HepG2 (cell line): ENCODE data around the gene AKAP10. TPM values are rescaled to one million over a fixed set of nuclear protein-coding genes. Genes with fewer than 3 reads are reported as not detected.
A peak's percentile ranks its signal among the peaks of the same experiment; 100 is the strongest.

Experiments used
- AKAP8 ChIP-seq: sonication (generic); formaldehyde crosslinking; IDR thresholded peaks from 2 replicates; pipeline ENCODE4 v1.5.1; 2020; ENCODE audit warnings: mild to moderate bottlenecking, missing genetic modification reagents
- ARHGAP35 ChIP-seq: sonication (generic); formaldehyde crosslinking; IDR thresholded peaks from 2 replicates; pipeline ENCODE4 v1.9.0; 2022; ENCODE audit warnings: mild to moderate bottlenecking, inconsistent platforms, moderate library complexity, missing genetic modification reagents, borderline replicate concordance
- BCL6 ChIP-seq: IDR thresholded peaks from 2 replicates; pipeline ENCODE4 v1.6.1; 2016; ENCODE audit warnings: missing genetic modification reagents, missing compliant biosample characterization
- BRD4 ChIP-seq: sonication (generic); formaldehyde crosslinking; IDR thresholded peaks from 2 replicates; pipeline ENCODE4 v1.4.0; 2020; ENCODE audit warnings: missing genetic modification reagents
- CBFB ChIP-seq: sonication (generic); formaldehyde crosslinking; IDR thresholded peaks from 2 replicates; pipeline ENCODE4 v1.4.0; 2020; ENCODE audit warnings: missing genetic modification reagents
- CCDC6 ChIP-seq: sonication (generic); formaldehyde crosslinking; IDR thresholded peaks from 2 replicates; pipeline ENCODE4 v1.8.1; 2022; ENCODE audit warnings: mild to moderate bottlenecking, missing genetic modification reagents, moderate library complexity
- CHD4 ChIP-seq: fragments of 200-600 bp; sonication (generic); IDR thresholded peaks from 2 replicates; pipeline ENCODE4 v1.7.0; 2017; ENCODE audit warnings: mild to moderate bottlenecking, low read length, borderline replicate concordance
- DPF2 ChIP-seq: sonication (generic); formaldehyde crosslinking; IDR thresholded peaks from 2 replicates; pipeline ENCODE4 v1.4.0; 2020; ENCODE audit warnings: mild to moderate bottlenecking, low read depth, missing genetic modification reagents, borderline replicate concordance
- ESRRA ChIP-seq: sonication (generic); formaldehyde crosslinking; IDR thresholded peaks from 2 replicates; pipeline ENCODE4 v1.5.1; 2020; ENCODE audit warnings: mild to moderate bottlenecking, low read depth, missing genetic modification reagents
- GPBP1L1 ChIP-seq: sonication (generic); formaldehyde crosslinking; IDR thresholded peaks from 2 replicates; pipeline ENCODE4 v1.5.0; 2020; ENCODE audit warnings: mild to moderate bottlenecking, missing genetic modification reagents
- MYC ChIP-seq: sonication (generic); formaldehyde crosslinking; IDR thresholded peaks from 2 replicates; pipeline ENCODE4 v1.9.0; 2021; ENCODE audit warnings: missing genetic modification reagents, borderline replicate concordance
- NFYB ChIP-seq: sonication (generic); formaldehyde crosslinking; IDR thresholded peaks from 2 replicates; pipeline ENCODE4 v1.4.0; 2020; ENCODE audit warnings: missing genetic modification reagents
- RAD21 ChIP-seq: fragments of 450-650 bp; formaldehyde crosslinking; IDR thresholded peaks from 2 replicates; pipeline ENCODE4 v1.5.0; 2020; ENCODE audit warnings: mild to moderate bottlenecking
- SOX6 ChIP-seq, 2 experiments: fragments of 450-650 bp in 1 of 2; sonication (generic) in 1 of 2; formaldehyde crosslinking in 1 of 2; IDR thresholded peaks; 2 replicates each; pipeline versions ENCODE4 v1.4.0 to v1.6.1; 2017 to 2020; ENCODE audit warnings: antibody characterized with exemption in 1 of 2, mild to moderate bottlenecking in 1 of 2, missing genetic modification reagents in 1 of 2
- ZNF142 ChIP-seq: sonication (generic); formaldehyde crosslinking; IDR thresholded peaks from 2 replicates; pipeline ENCODE4 v1.4.0; 2020; ENCODE audit warnings: missing genetic modification reagents
- ZNF180 ChIP-seq: sonication (generic); formaldehyde crosslinking; IDR thresholded peaks from 2 replicates; pipeline ENCODE4 v1.4.0; 2020; ENCODE audit warnings: low read depth, missing genetic modification reagents, borderline replicate concordance
- ZNF33B ChIP-seq: sonication (generic); formaldehyde crosslinking; IDR thresholded peaks from 2 replicates; pipeline ENCODE4 v1.5.1; 2020; ENCODE audit warnings: mild to moderate bottlenecking, missing genetic modification reagents
- ZNF460 ChIP-seq: sonication (generic); formaldehyde crosslinking; IDR thresholded peaks from 2 replicates; pipeline ENCODE4 v1.5.1; 2020; ENCODE audit warnings: missing genetic modification reagents, mild to moderate bottlenecking, borderline replicate concordance
- ZNF704 ChIP-seq: sonication (generic); formaldehyde crosslinking; IDR thresholded peaks from 2 replicates; pipeline ENCODE4 v1.8.1; 2023; ENCODE audit warnings: mild to moderate bottlenecking, inconsistent platforms, moderate library complexity, missing genetic modification reagents, borderline replicate concordance
- ZSCAN12 ChIP-seq: sonication (generic); formaldehyde crosslinking; IDR thresholded peaks from 2 replicates; pipeline ENCODE4 v1.9.0; 2021; ENCODE audit warnings: mild to moderate bottlenecking, missing genetic modification reagents
- polyA plus RNA-seq, 8 experiments: library from polyadenylated mRNA; depleted of rRNA in 3 of 8; stranded (reverse) in 7 of 8; unstranded in 1 of 8; fragments of >200 nt; fragmentation: Illumina TruSeq in 4 of 8; extraction: Trizol in 4 of 8; gene quantifications; 2 replicates each; pipeline versions ENCODE4 v1.2.1 to v1.2.3, GENCODE V29; 2011 to 2016; ENCODE audit warnings: low read depth in 4 of 8, missing spikeins in 1 of 8, mixed read lengths in 1 of 8; ENCODE audit not compliant: insufficient read depth in 1 of 8
- total RNA-seq, 5 experiments: library from RNA; depleted of rRNA; stranded (reverse); fragments of >200 nt; fragmentation: Illumina TruSeq; extraction: Trizol; gene quantifications; 2 replicates each; pipeline ENCODE4 v1.2.3, GENCODE V29; 2016; ENCODE audit warnings: low read depth in 1 of 5

Gene AKAP10
- total and polyA plus RNA-seq, 2 of the 13 experiments (the other 11 are each of a cell fraction or from before 2014, with no cell fraction given): 17.6 to 21.7 TPM

- TF ChIP-seq DPF2 (CRISPR knock-in tag) (no peak), ZNF460 (CRISPR knock-in tag) (no peak; the same call in 1 of the 2 replicates), CCDC6 (CRISPR knock-in tag) (0 out of 2 replicates have a peak, but pooled peaks have one; percentile 40), ZNF180 (no peak), NFYB (CRISPR knock-in tag) (no peak; the same call in 1 of the 2 replicates), BRD4 (CRISPR knock-in tag) (peak; percentile 74), CBFB (CRISPR knock-in tag) (peak; percentile 53), MYC (CRISPR knock-in tag) (peak; percentile 94), SOX6 (IDR thresholded peaks at IDR 0.05) (no peak), SOX6 (CRISPR knock-in tag; IDR thresholded peaks at IDR 0.05) (peak; percentile 50), ARHGAP35 (peak; percentile 33; the same call in 1 of the 2 replicates), ESRRA (CRISPR knock-in tag) (peak; percentile 50; the same call in 1 of the 2 replicates), ZNF704 (CRISPR knock-in tag) (peak; percentile 92; the same call in 1 of the 2 replicates), ZNF142 (peak; percentile 87; the same call in 1 of the 2 replicates), GPBP1L1 (CRISPR knock-in tag) (no peak), ZNF33B (CRISPR knock-in tag) (peak; percentile 89; the same call in 1 of the 2 replicates), CHD4 (no peak; the same call in 1 of the 2 replicates), AKAP8 (CRISPR knock-in tag) (no peak; the same call in 1 of the 2 replicates), ZSCAN12 (CRISPR knock-in tag) (peak; percentile 93; the same call in 1 of the 2 replicates), BCL6 (peak; percentile 41), RAD21 (no peak)
These were observed at the start of gene AKAP10 (continued) for GRCh38 chr17:19977293-19978208.
